Measurements from ENCODE around the gene RERE.

Gene RERE

DNA sequence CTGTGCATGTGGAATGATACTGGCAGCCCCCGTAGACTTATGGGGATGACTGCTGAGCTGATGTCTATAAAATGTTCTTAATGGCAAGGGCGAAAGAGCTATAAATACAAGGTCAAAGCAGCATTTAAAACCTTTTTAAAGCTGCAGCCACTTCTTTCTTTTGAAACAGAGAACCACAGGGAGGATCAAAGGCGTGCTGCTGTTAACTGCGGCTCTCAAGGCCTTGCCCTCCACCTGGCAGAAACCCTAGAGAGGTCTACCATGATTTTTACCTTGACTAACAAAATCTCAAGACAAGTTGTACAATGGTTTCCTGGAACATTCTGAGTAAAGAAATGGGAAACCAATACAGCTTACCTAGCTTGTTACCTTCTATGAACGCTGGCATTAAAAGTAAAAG lies 409.8 kb downstream of the RERE start:
- no peak for DNase-seq (ENCODE audit: low read depth in 2 of 2)

DNA sequence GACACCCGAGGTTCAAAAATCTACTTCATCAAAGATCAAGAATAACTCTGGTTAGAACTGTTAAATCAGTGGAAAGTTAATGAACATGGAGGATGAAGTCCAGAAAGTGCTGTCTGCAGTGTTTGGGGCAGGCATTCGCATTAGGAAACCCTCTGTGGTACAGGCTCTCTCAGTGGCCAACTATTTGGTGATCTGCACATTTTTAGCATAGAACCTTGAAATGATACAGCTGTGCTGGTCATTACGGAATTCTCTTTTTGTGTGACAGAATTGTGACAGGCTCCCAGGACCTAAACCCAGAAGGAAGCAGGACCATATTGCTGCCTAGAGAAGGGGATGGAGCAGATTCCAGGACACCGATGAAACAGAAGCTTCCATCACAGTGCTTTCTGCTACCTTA lies 410.5 kb downstream of the RERE start:
- no peak for DNase-seq (ENCODE audit: low read depth in 2 of 2)

DNA sequence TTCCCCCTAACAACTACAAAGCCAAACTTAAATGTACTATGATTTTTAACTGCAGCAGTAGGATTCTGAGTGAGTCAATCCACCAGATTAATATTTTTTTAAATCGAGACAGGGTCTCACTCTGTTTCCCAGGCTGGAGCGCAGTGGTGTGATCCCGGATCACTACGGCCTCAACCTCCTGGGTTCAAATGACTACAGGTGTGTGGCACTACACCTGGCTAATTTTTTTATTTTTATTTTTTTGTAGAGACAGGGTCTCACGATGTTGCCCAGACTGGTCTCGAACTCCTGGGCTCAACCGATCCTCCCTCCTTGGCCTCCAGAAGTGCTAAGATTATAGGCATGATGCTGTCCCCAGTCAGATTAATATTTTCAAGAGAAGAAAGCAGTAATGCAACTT lies 411.4 kb downstream of the RERE start:
- no peak for DNase-seq (ENCODE audit: low read depth in 2 of 2)

DNA sequence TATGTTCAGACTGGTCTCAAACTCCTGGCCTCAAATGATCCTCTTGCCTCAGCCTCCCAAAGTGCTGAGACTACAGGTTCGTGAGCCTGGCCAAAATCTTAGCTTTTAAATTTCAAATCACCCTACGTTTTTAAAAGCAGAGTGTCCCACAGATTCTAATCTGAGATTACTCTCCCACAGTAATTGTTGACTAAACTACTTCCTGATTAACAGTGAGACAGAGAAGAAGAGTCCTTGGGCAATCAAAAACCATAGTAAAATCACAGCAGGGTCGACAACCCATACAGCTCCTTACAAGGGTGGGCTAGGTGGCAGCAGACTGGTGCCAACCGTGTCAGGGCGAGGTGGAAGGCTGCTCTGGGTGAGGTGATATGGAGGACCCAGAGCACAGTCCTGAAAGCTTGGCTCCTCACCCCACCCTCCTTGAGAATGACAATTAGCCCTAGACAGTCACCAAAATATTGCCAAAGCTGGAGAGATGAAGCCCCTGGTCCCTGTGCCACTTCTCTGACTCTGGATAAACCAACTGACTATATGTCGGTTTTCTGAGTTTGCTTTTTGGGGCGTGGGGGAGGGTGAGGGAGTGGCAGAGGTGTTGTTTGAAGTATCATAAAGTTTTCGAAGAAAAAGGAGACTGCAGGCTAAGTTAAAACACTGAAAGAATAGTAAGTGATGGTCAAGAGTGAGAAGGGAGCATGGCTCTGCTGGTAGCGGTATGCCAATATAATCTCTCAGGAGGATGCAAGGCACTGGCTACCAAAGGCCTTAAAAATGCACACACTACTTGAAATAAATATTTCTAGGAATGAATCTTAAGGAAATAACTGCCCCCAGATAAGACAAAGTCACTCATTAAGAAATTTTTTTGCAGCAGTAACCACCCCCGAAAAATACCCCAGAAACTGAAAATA lies 412.7 kb downstream of the RERE start:
- DNase-seq (ENCODE audit: low read depth in 2 of 2) = no peak

DNA sequence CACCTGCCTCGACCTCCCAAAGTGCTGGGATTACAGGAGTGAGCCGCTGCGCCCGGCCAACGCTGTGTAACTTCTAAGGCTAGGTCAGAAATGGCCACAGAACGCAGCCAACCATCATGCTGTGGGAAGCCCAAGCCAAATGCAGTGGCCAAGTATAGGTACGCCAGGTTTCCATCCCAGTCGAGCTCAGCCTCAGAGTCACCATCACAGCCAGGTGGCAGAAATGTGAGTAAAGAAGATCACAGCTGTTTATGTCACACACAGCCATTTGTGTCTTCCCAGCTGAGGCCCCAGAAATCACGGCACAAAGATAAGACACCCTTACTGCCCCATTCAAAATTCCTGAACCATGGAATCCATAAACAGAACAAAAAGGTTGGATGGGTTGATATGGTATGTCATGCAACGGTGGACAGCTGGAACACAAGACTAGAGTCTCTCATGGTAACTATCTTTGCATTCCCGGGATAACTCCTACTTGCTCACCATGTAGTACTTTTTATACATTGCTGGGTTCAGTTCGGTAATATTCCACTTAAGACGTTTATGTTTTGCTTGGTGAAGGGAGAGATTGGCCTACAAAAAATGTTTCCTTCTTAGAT lies 415.2 kb downstream of the RERE start:
- DNase-seq (ENCODE audit: low read depth in 2 of 2) = no peak

DNA sequence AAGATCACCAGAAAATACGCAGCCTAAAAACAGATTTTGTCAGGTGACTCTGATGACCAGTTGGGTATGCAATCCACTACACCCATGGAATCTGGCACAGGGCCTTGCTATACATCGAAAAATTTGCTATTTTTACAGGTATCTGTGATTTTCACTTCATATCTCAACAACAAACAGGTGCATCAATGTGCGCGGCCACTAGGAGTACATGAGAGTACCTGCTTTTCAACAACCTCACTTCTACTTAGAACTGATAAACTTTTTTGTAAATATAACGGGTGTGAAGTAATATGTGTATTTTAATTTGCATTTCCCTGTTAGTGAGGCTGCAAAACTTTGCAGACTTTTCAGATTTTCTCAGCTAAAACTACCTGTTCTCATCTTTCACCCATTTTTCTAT lies 418.8 kb downstream of the RERE start:
- no peak for DNase-seq (ENCODE audit: low read depth in 2 of 2)

DNA sequence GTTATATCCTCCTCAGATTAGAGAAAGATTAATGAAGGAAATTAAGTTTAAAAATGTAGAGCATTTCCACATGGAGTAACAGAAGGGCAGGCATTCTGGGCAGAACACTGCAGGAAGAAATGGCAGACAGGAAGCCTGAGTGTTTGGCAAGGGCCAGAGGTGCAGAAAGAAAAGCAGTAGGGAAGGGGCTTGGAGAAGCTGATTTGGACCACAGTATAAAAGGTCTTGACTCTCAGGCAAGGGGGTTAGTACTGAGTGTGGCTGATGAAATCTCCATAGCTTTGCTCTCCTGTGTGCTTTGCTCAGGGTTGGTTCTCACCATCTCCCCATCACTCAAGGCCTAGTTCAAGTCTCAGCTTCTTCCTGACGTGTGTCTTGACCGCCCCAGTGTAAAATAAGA lies 419.4 kb downstream of the RERE start:
- DNase-seq (ENCODE audit: low read depth in 2 of 2) = no peak

DNA sequence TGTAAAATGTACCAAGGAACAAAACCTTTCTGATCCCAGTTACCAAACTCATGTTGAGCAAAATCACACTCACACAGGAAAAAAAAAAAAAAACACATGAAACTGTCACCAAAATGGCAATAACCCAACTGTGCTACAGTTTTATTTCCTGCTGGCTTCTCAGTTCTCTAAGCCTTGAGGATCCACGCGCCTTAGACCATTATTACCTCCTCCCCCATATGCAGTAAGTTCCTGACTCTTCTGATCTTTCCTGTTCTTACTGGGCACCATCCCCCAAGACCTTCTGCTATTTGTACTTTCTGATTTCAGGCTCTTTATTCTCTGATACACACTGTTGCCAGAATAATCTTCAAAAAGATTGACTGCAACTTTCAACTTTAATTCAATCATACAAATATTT lies 419.9 kb downstream of the RERE start:
- no peak for DNase-seq (ENCODE audit: low read depth in 2 of 2)

DNA sequence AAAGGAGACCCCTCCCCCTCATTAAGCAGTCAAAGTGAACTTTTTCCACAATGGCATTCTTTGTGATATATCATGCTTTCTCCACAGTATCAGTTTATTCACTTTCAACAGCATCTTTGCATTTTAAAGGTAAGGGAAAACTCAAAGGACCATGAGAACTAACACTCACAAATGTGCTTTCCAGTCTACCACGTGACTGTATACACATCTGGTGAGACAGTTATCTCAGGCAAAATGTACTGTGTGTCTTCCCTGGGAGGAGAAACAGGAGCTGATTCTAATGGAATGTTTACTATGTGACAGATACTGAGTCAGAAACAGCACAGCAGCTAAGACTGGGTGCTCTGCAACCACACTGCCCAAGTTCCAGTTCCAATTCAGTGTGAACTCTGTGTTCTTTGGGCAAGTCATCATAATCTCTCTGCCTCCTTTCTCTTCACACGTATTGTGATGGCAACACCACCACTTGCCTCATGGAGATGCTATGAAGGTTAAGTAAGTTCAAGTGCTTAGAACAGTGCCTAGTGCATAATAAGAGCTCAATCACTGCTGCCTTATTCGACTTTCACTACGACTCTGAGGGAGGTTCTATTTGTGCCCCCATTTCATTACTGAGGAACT lies 420.5 kb downstream of the RERE start:
- DNase-seq (ENCODE audit: low read depth in 2 of 2) = peak in 1 of 2 donors; percentile 29

DNA sequence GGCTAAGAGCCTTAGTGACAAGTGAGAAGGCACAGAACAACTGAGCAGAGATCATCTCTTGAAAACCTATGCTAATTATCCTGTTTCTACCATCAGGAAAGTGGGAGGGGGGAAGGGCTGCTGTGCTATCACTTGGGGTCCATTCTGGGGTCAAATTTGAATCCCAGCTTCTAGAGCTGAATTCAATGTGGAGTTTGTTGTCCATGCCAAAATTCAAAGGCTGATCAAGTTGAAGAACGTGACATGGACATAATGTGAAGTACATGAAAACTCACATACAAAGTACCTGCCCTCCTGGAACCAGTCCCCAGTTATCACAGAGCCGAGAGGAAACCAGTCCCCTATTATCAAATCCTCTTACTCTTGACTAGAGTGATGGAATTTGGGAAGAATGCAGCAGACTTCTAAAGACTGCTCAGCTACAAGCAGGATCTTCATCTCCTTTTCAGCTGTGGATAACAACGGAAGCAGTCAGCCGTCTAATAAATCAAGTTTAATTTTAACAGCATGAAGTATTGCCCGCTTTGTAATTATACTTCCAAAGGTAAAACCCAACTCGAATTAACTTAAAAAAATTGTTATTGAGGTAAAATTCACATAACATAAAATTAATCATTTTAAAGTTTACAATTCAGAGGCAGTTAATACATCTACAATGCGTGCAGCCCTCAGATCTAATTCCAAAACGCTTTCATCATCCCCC lies 421.2 kb downstream of the RERE start:
- no peak for DNase-seq (ENCODE audit: low read depth in 2 of 2)

DNA sequence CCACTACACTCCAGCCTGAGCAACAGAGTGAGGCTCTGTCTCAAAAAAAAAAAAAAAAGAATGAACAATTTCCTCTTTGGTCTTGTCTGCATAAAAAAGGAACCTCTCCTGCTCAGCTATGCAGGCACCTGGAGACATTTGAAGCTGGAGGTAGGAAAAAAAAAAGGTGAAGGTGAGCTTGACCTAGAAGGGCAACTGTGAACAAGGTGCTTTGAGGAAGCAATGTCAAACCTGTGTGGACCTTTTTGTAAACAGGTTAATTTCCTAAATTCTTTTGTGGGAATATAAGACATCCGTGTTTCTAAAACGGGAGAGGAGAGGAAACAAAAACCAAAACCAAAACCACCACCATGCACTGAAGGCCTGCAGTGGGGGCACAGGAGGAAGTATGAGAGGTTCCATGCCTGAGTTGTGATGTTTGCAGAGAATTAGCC lies 422.0 kb downstream of the RERE start:
- DNase-seq (ENCODE audit: low read depth in 2 of 2) = no peak

DNA sequence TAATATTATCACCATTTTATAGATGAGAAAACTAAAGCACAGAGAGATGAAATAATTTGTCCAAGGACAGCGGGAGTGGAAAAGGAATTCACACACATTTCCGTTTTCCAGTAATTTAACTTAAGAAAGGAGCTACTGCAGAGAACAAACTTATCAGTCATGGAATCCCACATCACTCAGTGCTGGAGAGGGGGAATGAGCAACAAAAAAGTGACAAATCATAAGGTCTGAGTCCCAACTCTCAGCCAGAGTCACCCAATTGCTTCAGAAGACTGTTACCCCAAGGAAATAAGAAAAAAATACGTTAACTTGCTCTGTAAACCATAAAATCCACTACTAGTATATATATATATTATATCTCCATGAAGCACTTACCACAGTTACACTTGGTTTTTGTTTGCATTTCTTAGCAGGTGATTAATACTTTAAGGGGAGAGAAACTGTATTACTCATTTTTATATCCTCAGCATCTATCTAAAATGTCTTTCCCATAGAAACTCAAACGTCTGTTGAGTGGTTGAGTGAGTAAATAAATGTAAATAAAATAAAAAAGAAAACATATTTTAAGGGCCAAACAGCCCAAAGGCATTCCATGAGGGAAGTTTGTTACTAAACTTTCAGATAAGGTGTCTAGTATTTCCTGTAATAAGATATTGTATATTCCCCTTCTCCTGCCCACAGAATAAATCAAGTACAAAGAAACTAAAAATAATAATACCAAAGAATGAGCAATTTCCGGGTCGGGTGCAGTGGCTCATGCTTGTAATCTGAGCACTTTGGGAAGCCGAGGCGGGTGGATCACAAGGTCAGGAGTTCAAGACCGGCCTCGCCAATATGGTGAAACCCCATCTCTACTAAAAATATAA lies 422.8 kb downstream of the RERE start:
- DNase-seq (ENCODE audit: low read depth in 2 of 2) = peak in 1 of 2 donors; percentile 30

DNA sequence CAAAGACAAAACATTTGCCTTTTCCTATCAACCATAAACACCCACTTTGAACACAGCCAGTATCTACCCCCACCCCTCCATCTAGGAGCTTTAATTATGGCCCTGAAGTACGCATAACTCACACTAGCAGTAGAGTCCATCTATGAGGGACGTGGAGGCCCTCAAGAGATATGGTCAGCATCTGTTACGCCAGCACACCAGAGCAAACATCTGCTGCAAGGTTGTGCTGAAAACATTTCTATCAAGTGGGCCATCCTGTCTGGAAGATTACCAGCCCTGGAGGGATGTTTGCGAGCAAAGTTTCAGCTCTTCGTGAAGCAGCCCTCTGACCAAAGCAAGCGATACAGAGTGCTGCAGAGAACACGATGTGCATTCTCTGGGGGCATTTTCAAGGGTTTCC lies 424.9 kb downstream of the RERE start:
- no peak for DNase-seq (ENCODE audit: low read depth in 2 of 2)

DNA sequence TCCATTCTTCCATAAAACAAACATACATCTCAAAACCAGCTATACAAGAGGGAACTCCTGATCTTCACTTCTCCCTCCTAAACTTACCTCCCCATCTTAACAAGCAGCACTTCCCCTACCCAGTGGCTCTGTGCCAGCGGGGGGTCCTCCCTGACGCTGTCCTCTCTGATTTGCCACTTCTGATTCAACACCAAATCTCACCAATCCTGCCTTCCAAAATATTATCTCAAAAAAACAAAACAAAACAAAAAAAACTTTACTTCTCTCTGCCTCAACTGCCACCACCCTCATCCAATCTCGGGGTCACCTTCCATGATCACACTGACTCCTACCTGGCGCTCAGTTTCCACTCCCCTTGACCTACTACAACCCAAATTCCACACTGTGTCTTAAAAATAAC lies 426.7 kb downstream of the RERE start:
- no peak for DNase-seq (ENCODE audit: low read depth in 2 of 2)

DNA sequence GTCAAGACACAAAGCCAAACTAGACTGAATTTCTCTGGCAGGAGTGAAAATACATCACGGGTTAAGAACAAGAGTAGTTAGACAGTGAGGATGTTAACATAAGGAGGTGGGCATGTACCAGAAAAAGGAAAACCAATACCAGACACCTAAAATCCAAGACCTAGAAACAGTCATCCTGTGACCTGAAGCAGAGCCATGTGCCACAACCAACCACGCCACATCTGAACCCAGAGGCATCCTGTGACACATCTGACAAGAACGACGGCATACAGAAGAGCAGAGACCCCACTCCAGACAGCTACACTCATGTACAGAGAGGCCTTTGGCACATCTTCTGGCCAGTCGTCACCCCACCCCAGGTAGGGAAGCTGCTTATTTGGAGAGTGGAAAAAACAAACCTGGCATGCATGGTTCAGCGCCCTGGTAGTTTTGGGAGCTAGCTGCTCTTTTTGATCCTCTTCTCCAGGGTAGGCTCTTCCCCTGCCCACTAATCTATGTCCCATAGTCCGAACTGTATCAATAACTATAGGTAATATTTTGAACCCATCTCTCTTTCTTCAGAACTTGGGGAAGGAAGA lies 427.4 kb downstream of the RERE start:
- DNase-seq (ENCODE audit: low read depth in 2 of 2) = no peak

DNA sequence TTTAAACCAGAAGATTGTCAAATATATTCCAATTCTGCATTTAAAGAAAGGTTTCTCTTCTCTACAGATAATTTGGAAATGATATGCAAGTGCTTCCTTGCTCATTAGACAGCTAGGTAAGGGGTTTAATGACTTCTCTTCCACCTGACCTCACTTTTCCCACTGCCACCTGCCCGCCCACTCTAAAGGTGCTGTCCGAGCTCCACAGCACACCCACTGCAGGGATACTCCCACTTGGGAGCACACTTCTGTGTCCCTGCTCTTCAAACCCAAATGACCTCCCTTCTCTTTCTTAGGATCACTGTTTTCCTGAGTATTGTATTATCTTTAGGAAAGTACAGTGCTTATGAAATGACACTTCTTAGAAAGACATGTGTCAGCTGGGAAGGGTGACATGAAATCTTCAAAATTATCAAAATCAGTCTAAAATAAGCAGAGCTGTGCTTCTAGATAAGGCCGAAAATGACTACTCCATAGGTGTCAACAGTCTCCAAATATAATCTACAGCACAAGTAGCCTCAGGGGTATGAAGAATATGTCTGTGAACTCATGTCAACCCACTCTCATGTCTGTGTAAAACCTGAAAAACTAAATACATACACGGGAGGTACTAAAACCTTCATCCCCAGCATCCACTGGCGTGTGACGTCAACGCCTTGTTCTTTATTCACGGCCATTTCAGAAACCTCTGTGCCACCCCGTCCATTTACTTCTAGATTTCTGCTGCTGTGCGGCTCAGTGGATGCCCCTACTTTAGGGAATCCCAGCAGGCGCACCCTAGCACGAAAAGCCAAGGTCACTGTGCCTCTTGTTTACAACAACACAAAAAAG lies 428.5 kb downstream of the RERE start:
- no peak for DNase-seq (ENCODE audit: low read depth in 2 of 2)

DNA sequence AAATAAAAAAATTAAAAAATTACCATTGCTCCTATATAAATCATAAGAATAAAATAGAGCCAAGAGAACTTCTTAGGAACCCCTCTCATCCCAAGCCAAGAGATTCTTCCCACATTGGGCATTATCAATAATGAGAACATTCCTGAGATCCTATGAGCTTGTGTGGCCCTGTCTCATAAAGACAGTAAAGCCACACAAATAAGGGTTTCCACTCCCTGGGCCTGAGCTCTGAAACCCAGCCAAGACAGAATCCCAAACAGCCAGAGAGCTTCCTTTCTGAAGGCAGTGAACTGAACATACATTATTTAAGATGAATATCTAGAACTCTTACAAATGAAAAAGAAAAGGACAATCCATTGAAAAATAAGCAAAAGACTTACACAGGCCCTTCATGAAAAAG lies 431.2 kb downstream of the RERE start:
- no peak for DNase-seq (ENCODE audit: low read depth in 2 of 2)

DNA sequence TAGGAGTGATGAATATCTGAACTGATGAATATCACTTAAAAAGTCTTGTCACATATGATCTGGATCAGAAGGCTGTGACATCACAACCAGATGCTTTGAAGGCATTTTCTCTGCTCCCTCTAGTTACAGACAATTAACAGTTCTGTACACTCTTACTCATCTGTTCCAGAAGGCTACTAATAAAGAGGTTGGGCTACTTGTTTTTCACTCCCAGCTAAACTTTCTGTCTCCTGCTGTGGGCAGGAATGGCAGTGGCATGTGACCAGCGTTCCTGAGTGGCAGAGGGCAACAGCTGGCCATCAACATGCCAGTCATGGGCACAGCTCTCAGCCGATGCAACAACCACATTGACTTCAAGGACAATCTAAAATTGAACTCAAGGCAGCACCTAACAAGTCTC lies 432.9 kb downstream of the RERE start:
- DNase-seq (ENCODE audit: low read depth in 2 of 2) = no peak

DNA sequence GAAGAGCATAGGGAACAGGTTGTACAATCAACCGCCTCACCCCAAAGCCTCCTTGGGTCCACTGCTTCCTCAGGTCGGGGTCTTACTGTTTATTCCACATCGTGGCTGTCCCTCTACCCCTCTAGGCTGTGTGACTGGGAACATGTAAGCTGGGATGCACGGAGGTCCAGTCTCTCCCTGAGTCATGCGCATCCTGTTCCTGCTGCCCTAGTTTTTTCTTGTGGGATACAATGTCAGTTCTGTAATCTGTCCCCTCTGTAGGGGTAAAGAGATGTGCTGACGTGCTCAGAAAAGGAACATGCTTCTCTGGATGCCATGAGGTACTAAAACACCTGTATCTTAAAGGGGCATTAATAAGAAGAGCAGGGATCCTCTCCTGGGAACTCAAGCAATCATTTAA lies 433.4 kb downstream of the RERE start:
- no peak for DNase-seq (ENCODE audit: low read depth in 2 of 2)
